RWPE2 (cell line): Measurements from ENCODE around the gene MGLL.
A peak's percentile ranks its signal among the peaks of the same experiment; 100 is the strongest.

Source experiments
- ATAC-seq: fragments of 200-7000 bp; cut with Tn5 transposase; 3 replicates; pipeline ENCODE4 v1.9.1; 2021; ENCODE audit warnings: low read depth
- DNase-seq: peaks from one replicate; pipeline ENCODE4 v3.0.0-alpha.2; 2020; ENCODE audit warnings: low spot score
- H3K27ac ChIP-seq: fragments of 450-650 bp; 2 replicates; pipeline ENCODE4 v1.5.1; 2017; ENCODE audit warnings: mild to moderate bottlenecking; ENCODE audit not compliant: poor library complexity, severe bottlenecking
- H3K27me3 ChIP-seq: fragments of 250-450 bp; sonication (Bioruptor Pico); 2 replicates; pipeline ENCODE4 v1.5.1; 2021; ENCODE audit warnings: mild to moderate bottlenecking, moderate library complexity; ENCODE audit not compliant: insufficient read depth, poor library complexity, severe bottlenecking
- H3K36me3 ChIP-seq: fragments of 250-450 bp; sonication (Bioruptor Pico); 2 replicates; pipeline ENCODE4 v1.5.1; 2020; ENCODE audit warnings: low read depth, mild to moderate bottlenecking, moderate library complexity
- H3K4me1 ChIP-seq: fragments of 250-450 bp; sonication (Bioruptor Pico); 2 replicates; pipeline ENCODE4 v1.5.1; 2021; ENCODE audit warnings: mild to moderate bottlenecking, moderate library complexity; ENCODE audit not compliant: insufficient read depth, poor library complexity, severe bottlenecking
- H3K4me3 ChIP-seq: fragments of 250-450 bp; sonication (Bioruptor Pico); 2 replicates; pipeline ENCODE4 v1.5.1; 2021; ENCODE audit warnings: mild to moderate bottlenecking, moderate library complexity; ENCODE audit not compliant: severe bottlenecking
- H3K9me3 ChIP-seq: fragments of 250-450 bp; sonication (Bioruptor Pico); 2 replicates; pipeline ENCODE4 v1.5.1; 2021; ENCODE audit warnings: mild to moderate bottlenecking, moderate library complexity; ENCODE audit not compliant: severe bottlenecking
- CTCF ChIP-seq: fragments of 450-650 bp; IDR thresholded peaks from one replicate; pipeline ENCODE4 v1.5.1; 2017; ENCODE audit warnings: mild to moderate bottlenecking, moderate library complexity; ENCODE audit not compliant: poor library complexity, severe bottlenecking

The MGLL gene

DNA sequence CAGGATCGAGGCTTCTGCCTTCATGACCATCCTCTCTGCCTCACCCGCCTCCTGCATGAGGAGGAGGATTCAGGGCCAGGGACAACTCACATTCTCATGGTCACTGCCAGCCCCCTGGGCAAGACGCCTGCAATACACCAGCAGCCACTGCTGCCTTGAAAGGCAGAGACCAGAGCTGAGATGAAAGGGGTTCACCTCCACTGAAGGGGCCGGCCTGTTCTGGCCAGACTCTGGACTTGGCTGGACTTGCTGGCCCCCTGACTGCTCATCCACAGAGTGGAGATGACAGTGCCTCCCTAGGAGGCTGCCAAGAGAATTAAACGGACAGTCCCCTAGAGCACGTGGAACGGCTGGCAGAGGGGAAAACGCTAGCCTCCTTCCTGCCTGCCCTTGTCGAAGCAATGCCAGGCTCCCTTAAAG lies 35.2 kb downstream of the MGLL start:
- DNase-seq (peak; percentile 26), ATAC-seq (no peak)
- peaks cover 15% of the 10 kb centered on the region for H3K4me1 ChIP-seq
- no peaks in the 10 kb centered on the region for H3K9me3 ChIP-seq
- no peaks in the 10 kb centered on the region for H3K36me3 ChIP-seq
- TF ChIP-seq CTCF = no peak
- no peak overlapping the region for H3K27ac ChIP-seq
- no peaks in the 10 kb centered on the region for H3K27me3 ChIP-seq
- H3K4me3 ChIP-seq = no peak overlapping the region

- DNase-seq (no peak), ATAC-seq (no peak)
- Histone ChIP-seq H3K4me1 (peaks cover 10% of the 10 kb centered on the region), H3K36me3 (no peaks in the 10 kb centered on the region), H3K4me3 (no peak overlapping the region), H3K27ac (no peak overlapping the region), H3K27me3 (no peaks in the 10 kb centered on the region), H3K9me3 (no peaks in the 10 kb centered on the region)
- TF ChIP-seq CTCF = no peak
These were observed 35.8 kb downstream of the MGLL start for GRCh38 chr3:127786353-127787070.

- no peaks in the 10 kb centered on the region for H3K27me3 ChIP-seq
- no peaks in the 10 kb centered on the region for H3K36me3 ChIP-seq
- ATAC-seq (no peak), DNase-seq (no peak)
- no peaks in the 10 kb centered on the region for H3K9me3 ChIP-seq
- peaks cover 4% of the 10 kb centered on the region for H3K4me1 ChIP-seq
- H3K4me3 ChIP-seq = no peak overlapping the region
- TF ChIP-seq CTCF = no peak
- no peak overlapping the region for H3K27ac ChIP-seq
These were observed 36.5 kb downstream of the MGLL start for GRCh38 chr3:127785711-127786265.

DNA sequence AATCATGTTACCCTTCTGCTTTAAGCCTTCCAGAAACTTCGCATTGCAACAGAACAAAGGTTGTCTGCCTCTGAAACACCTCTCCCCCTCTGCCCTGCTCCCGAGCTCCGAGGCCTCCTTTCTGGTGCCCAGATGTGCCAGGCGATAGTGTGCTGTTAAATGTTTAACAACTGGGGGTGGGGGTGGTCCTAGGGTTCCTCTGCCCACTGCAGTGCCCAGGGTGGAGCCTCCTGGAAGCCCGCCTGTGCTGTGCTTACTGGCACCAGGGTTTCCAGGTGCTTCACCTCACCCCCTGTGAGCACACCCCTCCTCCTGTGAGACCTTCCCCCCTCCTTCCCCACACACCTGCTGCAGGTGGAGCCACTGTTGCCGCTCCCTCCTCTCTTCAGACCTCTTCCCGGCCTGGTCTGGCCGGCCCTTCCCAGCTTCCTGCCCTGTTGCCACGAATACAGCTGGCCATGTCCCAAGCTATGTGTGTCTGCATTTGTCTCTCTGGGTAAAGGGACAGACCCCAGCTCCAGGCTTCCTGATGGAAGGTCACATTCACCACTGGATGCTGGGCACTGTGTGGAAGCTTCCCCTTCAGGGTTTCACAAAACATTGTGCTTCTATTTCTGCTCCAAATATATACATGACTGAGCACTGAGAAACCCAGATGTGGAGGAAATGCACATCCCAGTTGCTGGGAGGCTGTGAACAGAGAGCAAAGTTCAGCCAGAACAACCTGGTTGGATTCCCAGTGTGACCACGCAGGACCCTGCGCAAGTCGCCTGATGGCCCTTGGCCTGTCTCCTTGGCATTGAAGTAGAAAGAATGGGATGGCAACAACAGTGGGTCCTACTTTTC lies 37.2 kb downstream of the MGLL start:
- H3K27me3 ChIP-seq = no peaks in the 10 kb centered on the region
- H3K4me3 ChIP-seq = no peak overlapping the region
- TF ChIP-seq CTCF = no peak
- H3K27ac ChIP-seq = no peak overlapping the region
- DNase-seq (peak; percentile 24), ATAC-seq (no peak)
- H3K4me1 ChIP-seq = peaks cover 4% of the 10 kb centered on the region
- H3K9me3 ChIP-seq = no peaks in the 10 kb centered on the region
- H3K36me3 ChIP-seq = no peaks in the 10 kb centered on the region
